HEK293T (cell line): Measurements from ENCODE around the gene CARD11.

Experiments used
- ARNT ChIP-seq: fragments of 450-650 bp; IDR thresholded peaks from 2 replicates; pipeline ENCODE4 v1.6.1; 2017; ENCODE audit warnings: mild to moderate bottlenecking
- ELF4 ChIP-seq: fragments of 450-650 bp; IDR thresholded peaks from 2 replicates; pipeline ENCODE4 v1.6.1; 2017; ENCODE audit warnings: antibody characterized with exemption
- FOXA1 ChIP-seq: fragments of 450-650 bp; IDR thresholded peaks from 2 replicates; pipeline ENCODE4 v1.6.1; 2016; ENCODE audit warnings: mild to moderate bottlenecking
- HDGF ChIP-seq: fragments of 450-650 bp; IDR thresholded peaks from 2 replicates; pipeline ENCODE4 v1.6.1; 2017; ENCODE audit warnings: antibody characterized with exemption, borderline replicate concordance
- LEF1 ChIP-seq: fragments of 450-650 bp; IDR thresholded peaks from 2 replicates; pipeline ENCODE4 v1.6.1; 2017; ENCODE audit warnings: mild to moderate bottlenecking, borderline replicate concordance
- NFRKB ChIP-seq: fragments of 450-650 bp; IDR thresholded peaks from 2 replicates; pipeline ENCODE4 v1.6.1; 2016; ENCODE audit warnings: mild to moderate bottlenecking, moderate library complexity
- PKNOX1 ChIP-seq: fragments of 450-650 bp; IDR thresholded peaks from 2 replicates; pipeline ENCODE4 v1.6.1; 2016
- SP1 ChIP-seq: fragments of 450-650 bp; IDR thresholded peaks from 2 replicates; pipeline ENCODE4 v1.6.1; 2017
- SUZ12 ChIP-seq: fragments of 450-650 bp; IDR thresholded peaks from 2 replicates; pipeline ENCODE4 v1.6.1; 2016; ENCODE audit warnings: mild to moderate bottlenecking

DNA sequence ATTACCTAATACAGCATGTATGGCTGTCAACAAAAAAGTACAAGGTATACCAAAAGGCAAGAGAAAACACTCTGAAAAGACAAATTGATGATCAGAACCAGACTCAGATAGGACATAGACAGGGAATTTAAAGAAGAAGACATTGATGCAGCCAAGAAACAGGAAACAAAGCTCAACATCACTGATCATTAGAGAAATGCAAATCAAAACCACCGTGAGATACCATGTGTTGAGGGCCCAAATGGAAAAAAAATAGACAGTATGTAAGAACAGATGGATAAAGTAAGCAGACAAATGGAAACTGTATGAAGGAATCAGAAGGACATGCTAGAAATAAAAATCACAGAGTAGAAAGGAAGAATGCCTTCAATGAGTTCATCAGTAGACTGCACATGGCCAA, 23.3 kb downstream of the CARD11 start:
- TF ChIP-seq SP1 (no peak), SUZ12 (no peak), FOXA1 (no peak), LEF1 (no peak), NFRKB (no peak), HDGF (no peak), ARNT (no peak), PKNOX1 (no peak), ELF4 (no peak)
